ENCODE results near the gene INSYN2B. TPM values are rescaled to one million over a fixed set of nuclear protein-coding genes. Genes with fewer than 3 reads are reported as not detected.

The INSYN2B gene
- polyA plus RNA-seq, 4 donors = 1.5 to 2.4 (median 2.1) TPM

GRCh38 chr5:169901896-169902295 lies 78.4 kb downstream of the INSYN2B start:
- no peak for DNase-seq (ENCODE audit: low read depth in 4 of 4, low spot score in 3 of 4)

- DNase-seq (ENCODE audit: low read depth in 4 of 4, low spot score in 3 of 4) = no peak
Observed at GRCh38 chr5:169897481-169897880, 82.8 kb downstream of the INSYN2B start.

- no peak for DNase-seq (ENCODE audit: low read depth in 4 of 4, low spot score in 3 of 4)
Observed at GRCh38 chr5:169895926-169896325, 84.4 kb downstream of the INSYN2B start.

GRCh38 chr5:169893571-169893970 lies 86.7 kb downstream of the INSYN2B start:
- DNase-seq (ENCODE audit: low read depth in 4 of 4, low spot score in 3 of 4) = no peak

- no peak for DNase-seq (ENCODE audit: low read depth in 4 of 4, low spot score in 3 of 4)
Observed at GRCh38 chr5:169893010-169893409, 87.3 kb downstream of the INSYN2B start.

- DNase-seq (ENCODE audit: low read depth in 4 of 4, low spot score in 3 of 4) = no peak
Observed at GRCh38 chr5:169889572-169889971, 90.7 kb downstream of the INSYN2B start.

- no peak for DNase-seq (ENCODE audit: low read depth in 4 of 4, low spot score in 3 of 4)
Observed at GRCh38 chr5:169886677-169887076, 93.6 kb downstream of the INSYN2B start.

GRCh38 chr5:169886033-169886432 lies 94.3 kb downstream of the INSYN2B start:
- no peak for DNase-seq (ENCODE audit: low read depth in 4 of 4, low spot score in 3 of 4)

- DNase-seq (ENCODE audit: low read depth in 4 of 4, low spot score in 3 of 4) = no peak
Observed at GRCh38 chr5:169881702-169882303, 98.5 kb downstream of the INSYN2B start.

GRCh38 chr5:169880785-169881184 lies 99.5 kb downstream of the INSYN2B start:
- DNase-seq (ENCODE audit: low read depth in 4 of 4, low spot score in 3 of 4) = no peak

GRCh38 chr5:169880012-169880663 lies 100.2 kb downstream of the INSYN2B start:
- DNase-seq (ENCODE audit: low read depth in 4 of 4, low spot score in 3 of 4) = no peak

GRCh38 chr5:169876386-169876785 lies 103.9 kb downstream of the INSYN2B start:
- DNase-seq (ENCODE audit: low read depth in 4 of 4, low spot score in 3 of 4) = no peak

GRCh38 chr5:169875731-169876130 lies 104.6 kb downstream of the INSYN2B start:
- DNase-seq (ENCODE audit: low read depth in 4 of 4, low spot score in 3 of 4) = peak in 3 of 4 donors; percentile 19 to 46 (median 43)

GRCh38 chr5:169875091-169875728 lies 105.1 kb downstream of the INSYN2B start:
- DNase-seq (ENCODE audit: low read depth in 4 of 4, low spot score in 3 of 4) = no peak

GRCh38 chr5:169874621-169875020 lies 105.7 kb downstream of the INSYN2B start:
- no peak for DNase-seq (ENCODE audit: low read depth in 4 of 4, low spot score in 3 of 4)

- DNase-seq (ENCODE audit: low read depth in 4 of 4, low spot score in 3 of 4) = peak in 2 of 4 donors; percentile 5 to 7
Observed at GRCh38 chr5:169873642-169874041, 106.7 kb downstream of the INSYN2B start.

GRCh38 chr5:169871826-169872490 lies 108.3 kb downstream of the INSYN2B start:
- DNase-seq (ENCODE audit: low read depth in 4 of 4, low spot score in 3 of 4) = no peak

- DNase-seq (ENCODE audit: low read depth in 4 of 4, low spot score in 3 of 4) = no peak
Observed at GRCh38 chr5:169870211-169870610, 110.1 kb downstream of the INSYN2B start.

GRCh38 chr5:169869066-169869465 lies 111.2 kb downstream of the INSYN2B start:
- DNase-seq (ENCODE audit: low read depth in 4 of 4, low spot score in 3 of 4) = no peak

- no peak for DNase-seq (ENCODE audit: low read depth in 4 of 4, low spot score in 3 of 4)
Observed at GRCh38 chr5:169867347-169867746, 112.9 kb downstream of the INSYN2B start.

- no peak for DNase-seq (ENCODE audit: low read depth in 4 of 4, low spot score in 3 of 4)
Observed at GRCh38 chr5:169864483-169864882, 115.8 kb downstream of the INSYN2B start.
